ENCODE data around the gene VCAM1.

Gene VCAM1, protein sequence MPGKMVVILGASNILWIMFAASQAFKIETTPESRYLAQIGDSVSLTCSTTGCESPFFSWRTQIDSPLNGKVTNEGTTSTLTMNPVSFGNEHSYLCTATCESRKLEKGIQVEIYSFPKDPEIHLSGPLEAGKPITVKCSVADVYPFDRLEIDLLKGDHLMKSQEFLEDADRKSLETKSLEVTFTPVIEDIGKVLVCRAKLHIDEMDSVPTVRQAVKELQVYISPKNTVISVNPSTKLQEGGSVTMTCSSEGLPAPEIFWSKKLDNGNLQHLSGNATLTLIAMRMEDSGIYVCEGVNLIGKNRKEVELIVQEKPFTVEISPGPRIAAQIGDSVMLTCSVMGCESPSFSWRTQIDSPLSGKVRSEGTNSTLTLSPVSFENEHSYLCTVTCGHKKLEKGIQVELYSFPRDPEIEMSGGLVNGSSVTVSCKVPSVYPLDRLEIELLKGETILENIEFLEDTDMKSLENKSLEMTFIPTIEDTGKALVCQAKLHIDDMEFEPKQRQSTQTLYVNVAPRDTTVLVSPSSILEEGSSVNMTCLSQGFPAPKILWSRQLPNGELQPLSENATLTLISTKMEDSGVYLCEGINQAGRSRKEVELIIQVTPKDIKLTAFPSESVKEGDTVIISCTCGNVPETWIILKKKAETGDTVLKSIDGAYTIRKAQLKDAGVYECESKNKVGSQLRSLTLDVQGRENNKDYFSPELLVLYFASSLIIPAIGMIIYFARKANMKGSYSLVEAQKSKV

DNA sequence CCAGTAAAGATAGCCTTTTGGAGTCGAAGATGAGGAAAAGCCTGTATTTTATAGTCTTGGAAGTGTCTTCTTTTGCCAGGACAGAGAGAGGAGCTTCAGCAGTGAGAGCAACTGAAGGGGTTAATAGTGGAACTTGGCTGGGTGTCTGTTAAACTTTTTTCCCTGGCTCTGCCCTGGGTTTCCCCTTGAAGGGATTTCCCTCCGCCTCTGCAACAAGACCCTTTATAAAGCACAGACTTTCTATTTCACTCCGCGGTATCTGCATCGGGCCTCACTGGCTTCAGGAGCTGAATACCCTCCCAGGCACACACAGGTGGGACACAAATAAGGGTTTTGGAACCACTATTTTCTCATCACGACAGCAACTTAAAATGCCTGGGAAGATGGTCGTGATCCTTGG, at the start of gene VCAM1:
TSS of gene VCAM1 (plus strand) at position 253 of the 400 bp plus-strand sequence. CDS start at position 372, 119 bp downstream.
- H3K79me2 ChIP-seq (ENCODE audit: low read length): no peaks in the 10 kb centered on the region
- no peaks in the 10 kb centered on the region for H3K9me2 ChIP-seq (replicated peaks; ENCODE audit: insufficient read depth, low read length)
- no peak within 1 kb of the TSS for H3K4me2 ChIP-seq (ENCODE audit: low read depth, low read length)
- no peak for DNase-seq
- H3K4me1 ChIP-seq (ENCODE audit: low read length): no peaks in the 10 kb centered on the region
- no peaks in the 10 kb centered on the region for H3F3A ChIP-seq (ENCODE audit: insufficient read depth, low read length)
- TF ChIP-seq CTCF (IDR thresholded peaks at IDR 0.05; ENCODE audit: low read length) (no peak), EZH2 (optimal IDR thresholded peaks at IDR 0.05; ENCODE audit: low read depth, low read length) (no peak), EZH2phosphoT487 (IDR thresholded peaks at IDR 0.05; ENCODE audit: low read length) (no peak)
- H2AFZ ChIP-seq (ENCODE audit: low read length): no peak within 1 kb of the TSS
- H3K9ac ChIP-seq (ENCODE audit: low read length): no peak within 1 kb of the TSS
- H3K27ac ChIP-seq (ENCODE audit: low read length): no peak within 1 kb of the TSS
- no peaks in the 10 kb centered on the region for H3K9me3 ChIP-seq (replicated peaks; ENCODE audit: insufficient read depth, low read length)
- H3K36me3 ChIP-seq (replicated peaks; ENCODE audit: insufficient read depth, low read length): no peaks in the 10 kb centered on the region
- no peaks in the 10 kb centered on the region for H3K27me3 ChIP-seq (replicated peaks; ENCODE audit: insufficient read depth, low read length)
- H3K4me3 ChIP-seq (ENCODE audit: low read length): no peak within 1 kb of the TSS
- no peaks in the 10 kb centered on the region for H4K20me1 ChIP-seq (ENCODE audit: insufficient read depth, low read length)

DNA sequence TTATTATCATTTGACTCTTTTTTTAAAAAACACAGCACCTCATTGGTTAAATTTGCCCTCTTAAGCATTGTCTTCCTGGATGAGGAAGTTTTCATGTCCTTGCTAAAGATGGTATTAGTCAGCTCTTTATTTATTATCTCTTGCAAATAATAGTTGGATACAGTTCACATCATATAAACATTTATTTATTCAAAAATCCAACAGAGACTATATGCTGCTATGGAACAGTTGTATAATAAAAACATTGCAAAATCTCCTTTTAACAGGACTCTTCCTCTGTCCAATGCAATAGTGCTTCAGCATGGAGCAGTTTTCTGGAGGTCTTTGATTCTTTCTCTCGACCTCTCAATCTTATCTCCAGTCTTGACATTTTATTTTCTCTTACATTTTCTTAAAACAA, 49.5 kb upstream of the VCAM1 start:
- no peaks in the 10 kb centered on the region for H3K9me2 ChIP-seq (replicated peaks; ENCODE audit: insufficient read depth, low read length)
- H3K4me1 ChIP-seq (ENCODE audit: low read length): no peaks in the 10 kb centered on the region
- H3K27me3 ChIP-seq (replicated peaks; ENCODE audit: insufficient read depth, low read length): no peaks in the 10 kb centered on the region
- H3K79me2 ChIP-seq (ENCODE audit: low read length): no peaks in the 10 kb centered on the region
- no peaks in the 10 kb centered on the region for H3F3A ChIP-seq (ENCODE audit: insufficient read depth, low read length)
- H3K9me3 ChIP-seq (replicated peaks; ENCODE audit: insufficient read depth, low read length): no peaks in the 10 kb centered on the region
- no peaks in the 10 kb centered on the region for H3K36me3 ChIP-seq (replicated peaks; ENCODE audit: insufficient read depth, low read length)
- no peak overlapping the region for H3K27ac ChIP-seq (ENCODE audit: low read length)
- DNase-seq: no peak
- H3K4me2 ChIP-seq (ENCODE audit: low read depth, low read length): no peak overlapping the region
- no peak overlapping the region for H3K4me3 ChIP-seq (ENCODE audit: low read length)
- no peak overlapping the region for H2AFZ ChIP-seq (ENCODE audit: low read length)
- no peaks in the 10 kb centered on the region for H4K20me1 ChIP-seq (ENCODE audit: insufficient read depth, low read length)
- TF ChIP-seq CTCF (IDR thresholded peaks at IDR 0.05; ENCODE audit: low read length) (no peak), EZH2phosphoT487 (IDR thresholded peaks at IDR 0.05; ENCODE audit: low read length) (no peak), EZH2 (optimal IDR thresholded peaks at IDR 0.05; ENCODE audit: low read depth, low read length) (no peak)
- H3K9ac ChIP-seq (ENCODE audit: low read length): no peak overlapping the region

- Histone ChIP-seq H3K27me3 (replicated peaks; ENCODE audit: insufficient read depth, low read length) (no peaks in the 10 kb centered on the region), H3K9me2 (replicated peaks; ENCODE audit: insufficient read depth, low read length) (no peaks in the 10 kb centered on the region), H3K79me2 (ENCODE audit: low read length) (no peaks in the 10 kb centered on the region), H4K20me1 (ENCODE audit: insufficient read depth, low read length) (no peaks in the 10 kb centered on the region), H3K9me3 (replicated peaks; ENCODE audit: insufficient read depth, low read length) (no peaks in the 10 kb centered on the region), H3K4me3 (ENCODE audit: low read length) (no peak overlapping the region), H3K4me2 (ENCODE audit: low read depth, low read length) (no peak overlapping the region), H3F3A (ENCODE audit: insufficient read depth, low read length) (no peaks in the 10 kb centered on the region), H3K27ac (ENCODE audit: low read length) (no peak overlapping the region), H3K9ac (ENCODE audit: low read length) (no peak overlapping the region), H3K36me3 (replicated peaks; ENCODE audit: insufficient read depth, low read length) (no peaks in the 10 kb centered on the region), H3K4me1 (ENCODE audit: low read length) (no peaks in the 10 kb centered on the region), H2AFZ (ENCODE audit: low read length) (no peak overlapping the region)
- TF ChIP-seq EZH2phosphoT487 (IDR thresholded peaks at IDR 0.05; ENCODE audit: low read length) (no peak), EZH2 (optimal IDR thresholded peaks at IDR 0.05; ENCODE audit: low read depth, low read length) (no peak), CTCF (IDR thresholded peaks at IDR 0.05; ENCODE audit: low read length) (no peak)
- DNase-seq: no peak
These were observed 47.9 kb upstream of the VCAM1 start for GRCh38 chr1:100671601-100672000.

Data from MM.1S (cell line).